ENCODE data around the gene MFAP1.
"Not testable (repeated sequence)": the region's sequence is repeated elsewhere in the genome, so short reads cannot be mapped to it uniquely, and the experiment has no call there.

The MFAP1 gene

GRCh38 chr15:43824302-43825246 lies at the start of gene MFAP1:
Gene MFAP1 (minus strand): TSS chr15:43824690. CDS start chr15:43824569, 121 bp downstream.
- DNase-seq (ENCODE audit: low read depth in 2 of 2): peak; percentile 71 to 84

- no peak for DNase-seq (ENCODE audit: low read depth in 2 of 2)
These were observed 49.2 kb upstream of the MFAP1 start for GRCh38 chr15:43873651-43874050.

GRCh38 chr15:43872416-43873020 lies 48.0 kb upstream of the MFAP1 start:
- DNase-seq (ENCODE audit: low read depth in 2 of 2): no peak

- DNase-seq (ENCODE audit: low read depth in 2 of 2): no peak
These were observed 47.3 kb upstream of the MFAP1 start for GRCh38 chr15:43871835-43872234.

- DNase-seq (ENCODE audit: low read depth in 2 of 2): no peak
These were observed 43.9 kb upstream of the MFAP1 start for GRCh38 chr15:43868406-43868805.

- no peak for DNase-seq (ENCODE audit: low read depth in 2 of 2)
These were observed 42.6 kb upstream of the MFAP1 start for GRCh38 chr15:43867096-43867495.

- not testable (repeated sequence) for DNase-seq (ENCODE audit: low read depth in 2 of 2)
These were observed 42.1 kb upstream of the MFAP1 start for GRCh38 chr15:43866636-43867035.

GRCh38 chr15:43859546-43859945 lies 35.1 kb upstream of the MFAP1 start:
- no peak for DNase-seq (ENCODE audit: low read depth in 2 of 2)

- DNase-seq (ENCODE audit: low read depth in 2 of 2): no peak
These were observed 30.3 kb upstream of the MFAP1 start for GRCh38 chr15:43854801-43855200.

GRCh38 chr15:43852607-43853006 lies 28.1 kb upstream of the MFAP1 start:
- no peak for DNase-seq (ENCODE audit: low read depth in 2 of 2)

- DNase-seq (ENCODE audit: low read depth in 2 of 2): no peak
These were observed 26.8 kb upstream of the MFAP1 start for GRCh38 chr15:43851251-43851650.

GRCh38 chr15:43845421-43845820 lies 20.9 kb upstream of the MFAP1 start:
- DNase-seq (ENCODE audit: low read depth in 2 of 2): no peak

GRCh38 chr15:43832485-43832884 lies 8.0 kb upstream of the MFAP1 start:
- not testable (repeated sequence) for DNase-seq (ENCODE audit: low read depth in 2 of 2)

GRCh38 chr15:43831519-43832052 lies 7.1 kb upstream of the MFAP1 start:
- not testable (repeated sequence) for DNase-seq (ENCODE audit: low read depth in 2 of 2)

- DNase-seq (ENCODE audit: low read depth in 2 of 2): not testable (repeated sequence)
These were observed 6.3 kb upstream of the MFAP1 start for GRCh38 chr15:43830691-43831275.

GRCh38 chr15:43829951-43830540 lies 5.6 kb upstream of the MFAP1 start:
- not testable (repeated sequence) for DNase-seq (ENCODE audit: low read depth in 2 of 2)

- no peak for DNase-seq (ENCODE audit: low read depth in 2 of 2)
These were observed 3.7 kb upstream of the MFAP1 start for GRCh38 chr15:43828061-43828657.

GRCh38 chr15:43826508-43827341 lies 2.2 kb upstream of the MFAP1 start, which contains the start of gene WDR76:
Gene WDR76 (plus strand): TSS chr15:43827002. CDS start chr15:43827033, 31 bp downstream.
- DNase-seq (ENCODE audit: low read depth in 2 of 2): peak in 1 of 2 donors; percentile 49

GRCh38 chr15:43826029-43826507 lies 1.6 kb upstream of the MFAP1 start:
- no peak for DNase-seq (ENCODE audit: low read depth in 2 of 2)

GRCh38 chr15:43825305-43825704 lies 815 bp upstream of the MFAP1 start:
- not testable (repeated sequence) for DNase-seq (ENCODE audit: low read depth in 2 of 2)
